ENCODE results near the gene ZNF141.

DNA sequence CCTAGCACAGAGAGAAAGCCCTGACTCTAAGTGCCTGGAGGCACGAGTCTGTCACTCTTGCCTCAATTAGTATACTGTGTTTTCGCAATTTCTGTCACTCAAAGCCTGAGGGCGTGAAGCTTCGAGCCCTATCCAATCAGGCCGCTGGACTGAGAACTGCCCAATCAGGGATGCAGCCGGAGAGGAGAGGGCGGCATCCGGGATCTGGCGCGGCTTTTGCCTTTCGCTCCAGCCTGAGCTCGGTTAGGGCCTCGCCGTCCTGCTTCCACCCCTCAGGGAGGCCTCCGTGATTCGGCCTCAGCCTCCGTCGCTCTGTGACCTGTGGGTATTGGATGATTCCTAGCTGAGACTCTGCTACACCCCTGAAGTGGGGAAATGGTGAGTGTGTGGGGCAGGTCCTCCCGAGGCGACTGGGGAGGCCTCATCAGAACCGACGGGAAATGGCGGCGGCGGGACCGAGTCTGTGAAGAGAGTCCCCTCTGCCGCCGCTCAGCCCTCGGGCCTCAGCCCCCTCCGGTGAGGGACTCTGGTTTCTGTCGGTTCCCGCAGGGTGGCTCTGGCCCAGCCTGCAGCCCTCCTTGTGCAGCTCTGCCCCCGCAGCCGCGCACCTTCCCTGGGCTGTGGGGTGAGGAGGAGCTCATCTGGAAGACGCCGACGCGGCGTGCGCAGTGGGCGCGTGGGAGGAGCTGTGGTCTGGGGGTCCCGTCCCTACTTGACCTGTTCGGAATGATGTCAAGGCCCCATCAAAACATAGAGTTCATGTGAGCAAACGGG is 48.5 kb downstream of the ZNF141 start:
- no peak for TF ChIP-seq POLR2A (IDR thresholded peaks at IDR 0.05)
- TF ChIP-seq, protein P1, sequence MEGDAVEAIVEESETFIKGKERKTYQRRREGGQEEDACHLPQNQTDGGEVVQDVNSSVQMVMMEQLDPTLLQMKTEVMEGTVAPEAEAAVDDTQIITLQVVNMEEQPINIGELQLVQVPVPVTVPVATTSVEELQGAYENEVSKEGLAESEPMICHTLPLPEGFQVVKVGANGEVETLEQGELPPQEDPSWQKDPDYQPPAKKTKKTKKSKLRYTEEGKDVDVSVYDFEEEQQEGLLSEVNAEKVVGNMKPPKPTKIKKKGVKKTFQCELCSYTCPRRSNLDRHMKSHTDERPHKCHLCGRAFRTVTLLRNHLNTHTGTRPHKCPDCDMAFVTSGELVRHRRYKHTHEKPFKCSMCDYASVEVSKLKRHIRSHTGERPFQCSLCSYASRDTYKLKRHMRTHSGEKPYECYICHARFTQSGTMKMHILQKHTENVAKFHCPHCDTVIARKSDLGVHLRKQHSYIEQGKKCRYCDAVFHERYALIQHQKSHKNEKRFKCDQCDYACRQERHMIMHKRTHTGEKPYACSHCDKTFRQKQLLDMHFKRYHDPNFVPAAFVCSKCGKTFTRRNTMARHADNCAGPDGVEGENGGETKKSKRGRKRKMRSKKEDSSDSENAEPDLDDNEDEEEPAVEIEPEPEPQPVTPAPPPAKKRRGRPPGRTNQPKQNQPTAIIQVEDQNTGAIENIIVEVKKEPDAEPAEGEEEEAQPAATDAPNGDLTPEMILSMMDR (IDR thresholded peaks at IDR 0.05): no peak
